HG03196 (cell line): Measurements from ENCODE around the gene HBE1.
"Not testable (repeated sequence)": the region's sequence is repeated elsewhere in the genome, so short reads cannot be mapped to it uniquely, and the experiment has no call there.

Experiments
- ATAC-seq: cut with Tn5 transposase; IDR thresholded peaks from one replicate; pipeline ENCODE4 v1.9.1; 2021; ENCODE audit not compliant: unreplicated experiment

Gene HBE1

GRCh38 chr11:5254023-5254422 is 15.7 kb downstream of the HBE1 start:
- not testable (repeated sequence) for ATAC-seq

DNA sequence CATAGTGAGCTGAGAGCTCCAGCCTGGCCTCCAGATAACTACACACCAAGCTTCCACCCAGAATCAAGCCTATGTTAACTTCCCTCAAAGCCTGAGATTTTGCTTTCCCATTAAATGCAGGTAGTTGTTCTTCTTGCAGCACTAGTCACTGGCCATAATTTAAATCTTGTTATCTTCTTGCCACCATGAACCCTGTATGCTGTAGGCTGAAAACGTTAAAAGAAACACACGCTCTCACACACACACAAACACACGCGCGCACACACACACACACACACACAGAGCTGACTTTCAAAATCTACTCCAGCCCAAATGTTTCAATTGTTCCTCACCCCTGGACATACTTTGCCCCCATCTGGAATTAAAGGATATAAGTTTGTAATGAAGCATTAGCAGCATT is 16.3 kb downstream of the HBE1 start:
- not testable (repeated sequence) for ATAC-seq

GRCh38 chr11:5252919-5253265 is 16.9 kb downstream of the HBE1 start:
- ATAC-seq, result no peak

DNA sequence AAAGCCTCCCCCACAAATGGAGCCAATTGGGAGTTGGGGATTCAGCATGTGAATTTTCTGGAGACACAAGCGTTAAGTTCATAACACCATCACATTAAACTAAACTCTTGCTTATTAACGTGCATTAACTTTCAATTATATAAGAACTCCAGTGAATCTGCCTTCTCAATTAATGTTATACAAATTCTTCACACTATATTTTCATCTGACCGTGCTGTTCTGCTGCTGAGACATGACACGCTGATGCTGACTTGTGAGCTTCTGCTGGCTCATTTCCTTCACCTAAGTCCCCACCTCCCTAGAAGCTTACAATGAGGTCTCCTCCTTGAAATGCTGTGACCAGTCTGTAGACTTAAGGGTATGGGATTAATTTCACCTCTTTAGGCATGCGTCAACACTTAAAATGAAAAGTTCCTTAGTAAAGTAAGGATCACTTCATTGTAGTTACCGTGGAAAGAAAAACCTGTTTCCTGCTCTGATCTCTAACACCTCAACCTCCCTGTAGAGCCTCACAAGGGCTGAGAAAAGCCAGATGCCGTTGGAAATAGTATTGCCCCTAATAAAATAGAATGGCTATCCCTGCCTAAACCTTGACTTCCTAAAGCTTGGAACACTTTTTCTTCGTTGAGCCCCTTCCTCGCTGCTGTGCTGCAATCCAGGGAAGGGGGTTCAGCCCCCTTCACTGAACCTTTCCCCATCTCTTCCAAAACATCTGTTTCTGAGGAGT is 17.4 kb downstream of the HBE1 start:
- ATAC-seq, result no peak

DNA sequence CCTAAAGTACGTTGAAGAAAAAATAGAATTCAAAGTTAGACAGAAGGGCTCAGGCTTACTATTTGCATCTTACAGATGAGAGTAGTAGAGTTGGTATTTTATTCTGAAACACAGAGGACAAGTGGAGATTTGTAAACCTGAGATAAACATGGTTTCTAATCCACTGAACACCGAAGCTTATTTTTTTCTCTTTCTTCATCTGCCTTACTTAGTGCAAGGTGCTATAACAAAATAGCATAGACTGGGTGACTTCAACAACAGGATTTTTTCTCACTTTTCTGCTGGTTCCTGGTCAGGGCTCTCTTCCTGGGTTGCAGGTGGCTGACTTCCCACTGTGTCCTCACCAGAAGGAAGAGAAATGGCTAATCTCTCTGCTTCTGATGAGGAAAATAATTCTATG is 18.0 kb downstream of the HBE1 start:
- ATAC-seq, result no peak

DNA sequence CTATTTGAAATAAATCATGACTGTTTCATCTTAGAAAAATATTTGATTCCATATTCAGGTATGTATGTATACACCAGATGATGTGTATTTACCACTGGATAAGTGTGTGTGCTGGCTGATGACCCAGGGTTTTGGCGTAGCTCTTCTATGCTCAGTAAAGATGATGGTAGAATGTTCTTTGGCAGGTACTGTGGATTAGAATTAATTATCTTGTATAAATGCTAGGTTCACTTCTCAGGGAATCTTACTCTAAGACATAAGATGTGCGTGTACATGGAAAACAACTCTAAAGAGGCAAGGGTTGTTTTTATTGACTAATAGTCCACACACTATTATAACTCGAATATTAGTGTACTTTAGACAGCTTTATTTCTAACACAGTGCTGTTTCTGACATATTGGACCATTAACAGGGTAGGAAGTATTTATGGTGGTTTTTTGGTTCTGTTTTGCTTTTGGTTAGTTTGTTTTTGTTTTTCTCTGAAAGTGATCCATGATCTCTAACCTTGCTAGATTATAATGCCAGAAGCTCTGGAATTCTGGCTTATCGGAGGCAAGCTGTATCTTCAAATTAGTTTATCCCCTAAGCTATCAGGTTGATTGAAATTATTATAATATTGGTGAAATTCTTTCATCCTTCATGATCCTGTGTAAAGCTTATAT is 19.1 kb downstream of the HBE1 start:
- no peak for ATAC-seq

DNA sequence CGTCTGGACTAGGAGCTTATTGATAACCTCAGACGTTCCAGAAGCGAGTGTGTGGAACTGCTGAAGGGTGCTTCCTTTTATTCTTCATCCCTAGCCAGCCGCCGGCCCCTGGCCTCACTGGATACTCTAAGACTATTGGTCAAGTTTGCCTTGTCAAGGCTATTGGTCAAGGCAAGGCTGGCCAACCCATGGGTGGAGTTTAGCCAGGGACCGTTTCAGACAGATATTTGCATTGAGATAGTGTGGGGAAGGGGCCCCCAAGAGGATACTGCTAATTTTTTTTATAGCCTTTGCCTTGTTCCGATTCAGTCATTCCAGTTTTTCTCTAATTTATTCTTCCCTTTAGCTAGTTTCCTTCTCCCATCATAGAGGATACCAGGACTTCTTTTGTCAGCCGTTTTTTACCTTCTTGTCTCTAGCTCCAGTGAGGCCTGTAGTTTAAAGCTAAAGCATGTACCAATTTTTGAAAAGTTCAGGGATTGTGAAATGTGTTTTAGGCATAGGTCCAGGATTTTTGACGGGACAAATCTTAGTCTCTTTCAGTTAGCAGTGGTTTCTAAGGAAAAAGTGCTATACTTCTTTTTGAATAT is 19.8 kb downstream of the HBE1 start, which contains the start of gene HBG1:
Gene HBG1, minus strand, starts transcription at position 51 of the 590 bp plus-strand sequence. CDS start 53 bp downstream, outside the sequence.
- ATAC-seq, result not testable (repeated sequence)

DNA sequence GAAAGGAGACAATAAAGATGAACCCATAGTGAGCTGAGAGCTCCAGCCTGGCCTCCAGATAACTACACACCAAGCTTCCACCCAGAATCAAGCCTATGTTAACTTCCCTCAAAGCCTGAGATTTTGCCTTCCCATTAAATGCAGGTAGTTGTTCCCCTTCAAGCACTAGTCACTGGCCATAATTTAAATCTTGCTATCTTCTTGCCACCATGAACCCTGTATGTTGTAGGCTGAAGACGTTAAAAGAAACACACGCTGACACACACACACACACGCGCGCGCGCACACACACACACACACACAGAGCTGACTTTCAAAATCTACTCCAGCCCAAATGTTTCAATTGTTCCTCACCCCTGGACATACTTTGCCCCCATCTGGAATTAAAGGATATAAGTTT is 21.2 kb downstream of the HBE1 start:
- ATAC-seq, result not testable (repeated sequence)

DNA sequence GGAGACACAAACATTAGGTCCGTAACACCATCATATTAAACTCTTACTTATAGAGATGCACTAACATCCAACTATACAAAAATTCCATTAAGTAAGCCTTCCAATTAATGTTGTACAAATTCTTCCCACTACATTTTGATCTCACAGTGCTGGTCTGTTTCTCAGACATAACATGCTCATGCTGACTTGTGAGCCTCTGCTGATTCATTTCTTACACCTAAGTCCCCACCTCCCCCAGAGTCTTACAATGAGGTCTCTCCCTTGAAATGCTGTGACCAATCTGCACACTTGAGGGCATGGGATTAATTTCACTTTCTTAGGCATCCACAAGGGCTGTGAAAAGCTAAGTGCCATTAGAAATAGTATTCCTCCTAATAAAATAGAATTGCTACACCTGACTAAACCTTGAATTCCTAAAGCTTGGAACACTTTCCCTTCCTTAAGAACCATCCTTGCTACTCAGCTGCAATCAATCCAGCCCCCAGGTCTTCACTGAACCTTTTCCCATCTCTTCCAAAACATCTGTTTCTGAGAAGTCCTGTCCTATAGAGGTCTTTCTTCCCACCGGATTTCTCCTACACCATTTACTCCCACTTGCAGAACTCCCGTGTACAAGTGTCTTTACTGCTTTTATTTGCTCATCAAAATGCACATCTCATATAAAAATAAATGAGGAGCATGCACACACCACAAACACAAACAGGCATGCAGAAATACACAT is 22.1 kb downstream of the HBE1 start:
- ATAC-seq, result no peak

DNA sequence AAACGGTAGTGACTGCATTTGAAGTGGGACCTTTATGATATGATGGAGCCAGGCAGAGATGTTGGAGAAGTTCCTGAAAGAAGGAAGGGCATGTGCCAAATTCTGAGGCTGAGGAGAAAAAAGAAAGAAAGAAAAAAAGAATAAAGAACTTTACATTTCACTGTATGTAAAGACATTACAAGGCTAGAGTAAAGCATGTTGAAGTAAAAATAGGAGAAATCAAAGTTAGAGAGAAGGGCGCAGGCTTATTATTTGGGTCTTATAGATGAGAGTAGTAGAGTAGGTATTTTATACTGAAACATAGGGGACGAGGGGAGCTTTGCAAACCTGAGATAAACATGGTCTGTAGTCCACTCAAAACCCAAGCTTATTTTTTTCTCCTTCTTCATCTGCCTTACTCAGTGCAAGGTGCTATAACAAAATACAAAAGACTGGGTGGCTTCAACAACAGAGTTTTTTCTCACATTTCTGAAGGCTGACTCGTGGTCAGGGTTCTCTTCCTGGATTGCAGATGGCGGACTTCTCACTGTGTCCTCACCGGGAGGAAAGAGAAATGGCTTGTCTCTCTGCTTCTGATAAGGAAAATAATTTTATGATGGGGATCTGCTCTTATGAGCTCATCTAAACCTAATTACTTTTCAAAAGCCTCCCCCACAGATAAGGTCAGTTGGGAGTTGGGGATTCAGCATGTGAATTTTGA is 22.8 kb downstream of the HBE1 start:
- no peak for ATAC-seq

DNA sequence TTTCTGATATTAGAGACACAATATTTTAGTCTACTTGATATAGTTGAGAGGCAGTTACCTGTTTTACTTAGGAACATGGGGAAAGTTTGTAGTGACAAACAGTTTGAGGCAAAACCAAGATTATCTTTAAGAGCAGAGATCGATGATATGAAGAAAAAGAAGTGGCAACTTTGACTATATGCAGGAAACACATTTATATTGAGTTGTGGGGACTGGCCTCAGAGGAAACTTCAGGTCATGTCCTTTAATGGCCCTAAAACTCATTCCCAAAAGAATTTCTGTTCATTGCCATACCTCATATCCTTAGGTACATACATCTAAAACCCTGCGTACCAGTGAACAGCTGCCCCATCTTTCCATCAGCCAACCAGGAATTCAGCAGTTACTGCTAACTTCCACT is 24.6 kb downstream of the HBE1 start:
- no peak for ATAC-seq

- ATAC-seq, result no peak
These were observed 25.9 kb downstream of the HBE1 start for GRCh38 chr11:5243816-5244180.

DNA sequence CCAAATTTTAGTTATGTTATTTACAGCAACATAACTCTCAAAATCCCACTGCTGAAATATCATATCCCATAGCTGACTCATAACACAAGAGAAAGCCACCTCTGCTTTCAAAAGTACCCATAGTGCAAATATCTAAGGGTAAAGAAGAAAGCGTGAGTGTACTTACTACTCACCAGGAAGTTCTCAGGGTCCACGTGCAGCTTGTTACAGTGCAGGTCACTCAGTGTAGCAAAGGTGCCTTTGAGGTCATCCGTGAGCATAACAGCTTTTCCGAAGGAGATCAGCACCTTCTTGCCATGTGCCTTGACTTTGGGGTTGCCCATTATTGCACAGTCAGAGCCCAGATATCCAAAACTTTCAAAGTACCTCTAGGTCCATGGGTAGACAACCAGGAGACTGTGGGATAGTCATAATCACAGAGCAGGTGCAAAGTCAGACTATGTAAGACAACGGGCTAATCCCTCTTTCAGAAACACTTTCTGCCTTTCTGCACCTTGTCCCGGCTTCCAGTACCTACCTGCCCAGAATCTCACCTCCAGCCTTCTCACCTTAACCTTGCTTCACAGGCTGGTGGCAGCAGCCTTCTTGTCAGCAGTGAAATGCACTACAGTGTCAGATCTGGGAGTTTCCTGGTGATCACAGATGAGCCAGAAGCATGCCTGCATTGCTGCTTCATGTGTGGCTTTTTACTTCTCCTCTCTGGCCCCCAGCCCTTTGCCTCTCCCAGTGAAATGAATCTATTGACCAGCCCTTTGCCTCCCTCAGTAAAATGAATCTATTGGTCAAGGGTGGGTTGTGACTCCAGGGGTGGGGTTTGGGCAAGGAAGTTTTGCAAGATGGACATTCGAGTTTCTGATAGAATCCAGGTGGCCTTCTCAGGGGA is 26.6 kb downstream of the HBE1 start:
- no peak for ATAC-seq

DNA sequence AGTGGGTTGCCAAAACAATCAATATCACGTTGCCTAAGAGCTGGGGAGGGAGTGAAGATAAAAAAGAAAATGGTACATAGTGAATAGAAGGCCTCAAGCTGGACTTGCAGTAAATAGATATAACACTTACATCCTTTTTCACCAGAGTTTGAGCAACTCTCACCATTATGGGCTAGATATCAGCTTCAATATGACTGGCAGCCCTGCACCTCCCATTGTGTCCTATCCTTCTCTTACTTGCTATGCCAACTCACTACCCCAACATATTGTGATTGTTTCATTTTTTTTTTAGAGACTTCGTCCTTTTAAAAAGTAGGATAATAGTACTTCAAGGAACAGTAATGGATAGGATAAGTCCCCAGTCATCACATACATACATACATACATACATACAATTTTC is 27.5 kb downstream of the HBE1 start:
- ATAC-seq, result no peak

GRCh38 chr11:5241458-5241857 is 28.3 kb downstream of the HBE1 start:
- ATAC-seq, result no peak

DNA sequence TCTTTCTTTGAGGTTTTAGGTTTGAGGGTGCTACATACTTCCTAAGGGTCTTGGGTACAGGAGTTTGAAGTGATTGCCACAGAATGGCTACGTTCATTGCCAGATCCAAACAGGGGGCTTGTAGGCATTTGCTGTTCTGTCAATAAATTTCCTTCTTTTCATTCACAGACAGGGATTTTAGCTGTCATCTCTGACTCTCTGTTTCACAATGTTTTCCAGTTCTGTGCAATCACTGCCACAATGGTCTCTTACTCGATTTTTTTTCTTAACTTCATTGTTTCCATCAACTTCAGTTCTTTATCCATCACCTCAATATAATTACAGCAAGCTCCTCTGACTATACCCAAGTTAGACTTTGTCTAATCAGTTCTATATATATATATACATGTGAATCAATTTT is 29.3 kb downstream of the HBE1 start:
- no peak for ATAC-seq

GRCh38 chr11:5240056-5240455 is 29.7 kb downstream of the HBE1 start:
- ATAC-seq, result no peak

DNA sequence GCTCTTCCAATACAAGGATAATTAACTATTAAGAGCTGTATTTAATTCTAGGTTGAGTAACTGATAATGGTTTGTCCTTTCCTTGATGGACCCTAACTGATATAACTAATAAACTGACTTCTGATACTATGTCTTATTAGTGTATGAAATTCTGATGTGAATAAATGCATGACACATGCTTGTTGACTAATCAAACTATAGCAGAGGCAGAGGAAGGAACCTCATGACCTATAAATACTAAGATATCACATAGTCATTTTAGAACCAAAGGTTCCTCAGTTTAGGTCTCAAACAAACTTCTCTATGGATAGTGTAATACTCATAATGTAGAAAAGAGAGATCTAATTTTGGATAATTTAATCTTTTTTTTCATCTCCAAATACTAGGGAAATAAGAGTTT is 30.7 kb downstream of the HBE1 start:
- ATAC-seq, result no peak

GRCh38 chr11:5238486-5238885 is 31.3 kb downstream of the HBE1 start:
- ATAC-seq, result no peak

DNA sequence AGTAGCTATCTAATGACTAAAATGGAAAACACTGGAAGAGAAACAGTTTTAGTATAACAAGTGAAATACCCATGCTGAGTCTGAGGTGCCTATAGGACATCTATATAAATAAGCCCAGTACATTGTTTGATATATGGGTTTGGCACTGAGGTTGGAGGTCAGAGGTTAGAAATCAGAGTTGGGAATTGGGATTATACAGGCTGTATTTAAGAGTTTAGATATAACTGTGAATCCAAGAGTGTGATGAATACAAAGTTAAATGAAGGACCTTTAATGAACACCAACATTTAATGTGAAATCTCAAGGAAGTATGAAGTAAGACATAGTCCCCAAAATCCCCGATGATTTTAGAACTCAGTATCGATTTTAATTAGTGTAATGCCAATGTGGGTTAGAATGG is 32.3 kb downstream of the HBE1 start:
- no peak for ATAC-seq
